K562 (cell line): ENCODE data around the gene PIGQ. TPM values are rescaled to one million over a fixed set of nuclear protein-coding genes. Genes with fewer than 3 reads are reported as not detected.

Experiments
- ASH1L ChIP-seq: fragments of 450-650 bp; IDR thresholded peaks from 2 replicates; pipeline ENCODE4 v1.6.1; 2018; ENCODE audit warnings: borderline replicate concordance, mild to moderate bottlenecking, low read depth; ENCODE audit not compliant: partially characterized antibody
- CHD2 ChIP-seq: IDR thresholded peaks from 2 replicates; pipeline ENCODE4 v1.6.1; 2011; ENCODE audit warnings: low read depth, low read length
- CXXC5 ChIP-seq: fragments of 250-450 bp; sonication (Bioruptor Pico); IDR thresholded peaks from 2 replicates; pipeline ENCODE4 v1.8.0; 2022; ENCODE audit warnings: inconsistent platforms, mild to moderate bottlenecking, moderate library complexity
- EGR1 ChIP-seq: fragments of 450-650 bp; conservative IDR thresholded peaks from 2 replicates; pipeline ENCODE4 v1.6.1; 2017; ENCODE audit warnings: mild to moderate bottlenecking
- ELF2 ChIP-seq: fragments of 250-450 bp; sonication (Bioruptor Pico); IDR thresholded peaks from 2 replicates; pipeline ENCODE4 v1.5.0; 2021; ENCODE audit warnings: mild to moderate bottlenecking
- ELF4 ChIP-seq: fragments of 450-650 bp; formaldehyde crosslinking; IDR thresholded peaks from 2 replicates; pipeline ENCODE4 v1.4.0; 2022; ENCODE audit warnings: missing genetic modification characterization
- GABPA ChIP-seq: fragments of 200-800 bp; sonication (Bioruptor generic); conservative IDR thresholded peaks from 2 replicates; pipeline ENCODE4 v1.6.1; 2016; ENCODE audit warnings: low read depth, missing genetic modification characterization, missing compliant biosample characterization
- HNRNPLL ChIP-seq: fragments of 200-400 bp; formaldehyde crosslinking; IDR thresholded peaks from 2 replicates; pipeline ENCODE4 v1.6.1; 2017; ENCODE audit warnings: low read length, low read depth, mild to moderate bottlenecking; ENCODE audit not compliant: poor library complexity, severe bottlenecking
- MBD2 ChIP-seq: sonication (generic); IDR thresholded peaks from 2 replicates; pipeline ENCODE4 v1.6.1; 2016; ENCODE audit warnings: low read depth, borderline replicate concordance
- MYC ChIP-seq, 2 experiments: fragments of 250-450 bp in 1 of 2; sonication (Bioruptor Pico) in 1 of 2; IDR thresholded peaks; 2 replicates each; pipeline versions ENCODE4 v1.5.1 to v1.6.1; 2012 to 2021; ENCODE audit warnings: low read depth in 2 of 2, borderline replicate concordance in 1 of 2, improper control_type of control experiment in 1 of 2, low read length in 1 of 2, mild to moderate bottlenecking in 1 of 2, moderate library complexity in 1 of 2
- NFYB ChIP-seq: IDR thresholded peaks from 2 replicates; pipeline ENCODE4 v1.6.1; 2011; ENCODE audit warnings: mild to moderate bottlenecking, moderate library complexity; ENCODE audit not compliant: insufficient read length; ENCODE audit errors: extremely low read depth
- PHF8 ChIP-seq: fragments of 200-600 bp; sonication (generic); IDR thresholded peaks from 2 replicates; pipeline ENCODE4 v1.6.1; 2012; ENCODE audit warnings: mixed run types, mild to moderate bottlenecking, inconsistent platforms, low read length, moderate library complexity, borderline replicate concordance
- POLR2A ChIP-seq: fragments of 450-650 bp; conservative IDR thresholded peaks from 2 replicates; pipeline ENCODE4 v1.6.1; 2016
- POLR2AphosphoS2 ChIP-seq: IDR thresholded peaks from 2 replicates; pipeline ENCODE4 v1.6.1; 2012; ENCODE audit warnings: low read length, improper control_type of control experiment
- PURB ChIP-seq: sonication (generic); formaldehyde crosslinking; IDR thresholded peaks from 2 replicates; pipeline ENCODE4 v1.9.0; 2021; ENCODE audit warnings: low read depth, mild to moderate bottlenecking, missing genetic modification reagents
- RB1 ChIP-seq: fragments of 450-650 bp; IDR thresholded peaks from 2 replicates; pipeline ENCODE4 v1.6.1; 2017; ENCODE audit warnings: low read depth, mild to moderate bottlenecking
- RBM25 ChIP-seq: fragments of 200-400 bp; formaldehyde crosslinking; IDR thresholded peaks from 2 replicates; pipeline ENCODE4 v1.6.1; 2018; ENCODE audit warnings: low read length, low read depth, moderate library complexity; ENCODE audit not compliant: severe bottlenecking
- SNRNP70 ChIP-seq: fragments of 200-400 bp; formaldehyde crosslinking; optimal IDR thresholded peaks from 2 replicates; pipeline ENCODE3; 2017; ENCODE audit warnings: low read depth, low read length
- SP1 ChIP-seq: sonication (generic); formaldehyde crosslinking; IDR thresholded peaks from 2 replicates; pipeline ENCODE4 v1.8.1; 2022; ENCODE audit warnings: mild to moderate bottlenecking, missing genetic modification reagents
- SP2 ChIP-seq: IDR thresholded peaks from 2 replicates; pipeline ENCODE4 v1.6.1; 2011; ENCODE audit warnings: mild to moderate bottlenecking, low read depth, low read length, moderate library complexity; ENCODE audit not compliant: poor library complexity, severe bottlenecking; ENCODE audit errors: extremely low read depth
- ZBTB7A ChIP-seq: IDR thresholded peaks from 2 replicates; pipeline ENCODE4 v1.6.1; 2011; ENCODE audit warnings: low read depth, mild to moderate bottlenecking, low read length, moderate library complexity, borderline replicate concordance; ENCODE audit not compliant: control insufficient read depth
- polyA plus RNA-seq, 8 experiments: library from polyadenylated mRNA; depleted of rRNA in 4 of 8; stranded (reverse) in 5 of 8; unstranded in 3 of 8; fragments of >200 nt; fragmentation: Nextera tagmentation in 2 of 8; fragmentation: Illumina TruSeq in 1 of 8; extraction: Ambion mirVana in 2 of 8; extraction: Trizol in 1 of 8; gene quantifications; 2 replicates each; pipeline versions ENCODE4 v1.2.1 to v1.2.3, GENCODE V29; 2011 to 2014; ENCODE audit warnings: inconsistent platforms in 1 of 8, missing spikeins in 1 of 8
- total RNA-seq, 7 experiments: library from RNA; depleted of rRNA in 6 of 7; stranded (reverse); fragments of >200 nt in 6 of 7; fragmentation: Illumina TruSeq in 2 of 7; extraction: Trizol in 2 of 7; gene quantifications; 2 replicates each; pipeline versions ENCODE4 v1.2.1 to v1.2.3, GENCODE V29; 2011 to 2021; ENCODE audit warnings: low replicate concordance in 1 of 7
- TF ChIP-seq, protein P1 (sequence below): fragments of 450-650 bp; IDR thresholded peaks from 2 replicates; pipeline ENCODE4 v1.6.1; 2018; ENCODE audit not compliant: partially characterized antibody

Gene PIGQ
- total and polyA plus RNA-seq, 9 of the 15 experiments (the other 6 are each of a cell fraction or from before 2014, with no cell fraction given) = 0.20 to 49.6 (median 11.7) TPM

DNA sequence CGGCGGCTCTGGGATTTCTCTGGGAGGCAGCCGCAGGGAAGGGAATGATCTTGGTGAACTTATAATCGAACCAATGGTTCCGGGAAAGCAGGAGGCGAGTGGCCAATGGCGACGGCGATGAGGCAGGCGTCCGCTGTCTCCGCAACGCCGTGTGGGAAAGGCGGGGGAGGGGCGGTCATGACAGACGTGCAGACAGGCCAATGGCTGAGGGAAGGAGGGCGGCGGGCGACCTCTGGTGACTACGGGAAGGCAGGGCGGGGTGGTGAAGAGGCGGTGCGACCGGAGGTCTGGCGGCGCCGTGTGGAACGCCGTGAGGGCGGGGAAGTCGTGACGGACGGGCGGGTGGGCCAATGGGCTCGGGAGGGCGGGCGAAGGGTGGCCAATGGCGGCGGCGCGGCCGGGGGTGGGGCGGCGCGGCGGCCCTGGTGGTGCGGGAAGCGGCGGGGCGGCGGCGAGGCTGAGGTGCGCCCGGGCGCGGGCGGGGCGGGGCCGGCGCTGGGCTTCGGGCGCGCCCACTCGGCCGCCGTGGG is 20.0 kb downstream of the PIGQ start, which contains the start of gene RAB40C (continued):
- peak; percentile 1; the same call in 1 of the 2 replicates for TF ChIP-seq RB1
- TF ChIP-seq SP1 (CRISPR knock-in tag) = peak; percentile 87
- TF ChIP-seq ASH1L = peak; percentile 82
- TF ChIP-seq POLR2A = peak; percentile 55; the same call in 1 of the 2 replicates
- peak; percentile 63; the same call in 1 of the 2 replicates for TF ChIP-seq GABPA (tag)
- peak; percentile 83 for TF ChIP-seq HNRNPLL
- no peak for TF ChIP-seq SNRNP70
- peak; percentile 92 for TF ChIP-seq NFYB
- TF ChIP-seq MBD2 = peak; percentile 93
- peak; percentile 29; the same call in 1 of the 2 replicates for TF ChIP-seq ZBTB7A
- TF ChIP-seq PURB (CRISPR knock-in tag) = no peak
- TF ChIP-seq RBM25 = peak; percentile 98
- peak; percentile 87 for TF ChIP-seq CHD2
- TF ChIP-seq, protein P1, sequence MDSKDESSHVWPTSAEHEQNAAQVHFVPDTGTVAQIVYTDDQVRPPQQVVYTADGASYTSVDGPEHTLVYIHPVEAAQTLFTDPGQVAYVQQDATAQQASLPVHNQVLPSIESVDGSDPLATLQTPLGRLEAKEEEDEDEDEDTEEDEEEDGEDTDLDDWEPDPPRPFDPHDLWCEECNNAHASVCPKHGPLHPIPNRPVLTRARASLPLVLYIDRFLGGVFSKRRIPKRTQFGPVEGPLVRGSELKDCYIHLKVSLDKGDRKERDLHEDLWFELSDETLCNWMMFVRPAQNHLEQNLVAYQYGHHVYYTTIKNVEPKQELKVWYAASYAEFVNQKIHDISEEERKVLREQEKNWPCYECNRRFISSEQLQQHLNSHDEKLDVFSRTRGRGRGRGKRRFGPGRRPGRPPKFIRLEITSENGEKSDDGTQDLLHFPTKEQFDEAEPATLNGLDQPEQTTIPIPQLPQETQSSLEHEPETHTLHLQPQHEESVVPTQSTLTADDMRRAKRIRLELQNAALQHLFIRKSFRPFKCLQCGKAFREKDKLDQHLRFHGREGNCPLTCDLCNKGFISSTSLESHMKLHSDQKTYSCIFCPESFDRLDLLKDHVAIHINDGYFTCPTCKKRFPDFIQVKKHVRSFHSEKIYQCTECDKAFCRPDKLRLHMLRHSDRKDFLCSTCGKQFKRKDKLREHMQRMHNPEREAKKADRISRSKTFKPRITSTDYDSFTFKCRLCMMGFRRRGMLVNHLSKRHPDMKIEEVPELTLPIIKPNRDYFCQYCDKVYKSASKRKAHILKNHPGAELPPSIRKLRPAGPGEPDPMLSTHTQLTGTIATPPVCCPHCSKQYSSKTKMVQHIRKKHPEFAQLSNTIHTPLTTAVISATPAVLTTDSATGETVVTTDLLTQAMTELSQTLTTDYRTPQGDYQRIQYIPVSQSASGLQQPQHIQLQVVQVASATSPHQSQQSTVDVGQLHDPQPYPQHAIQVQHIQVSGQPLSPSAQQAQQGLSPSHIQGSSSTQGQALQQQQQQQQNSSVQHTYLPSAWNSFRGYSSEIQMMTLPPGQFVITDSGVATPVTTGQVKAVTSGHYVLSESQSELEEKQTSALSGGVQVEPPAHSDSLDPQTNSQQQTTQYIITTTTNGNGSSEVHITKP = peak; percentile 81
- TF ChIP-seq SP2 = peak; percentile 80
- TF ChIP-seq ELF4 = peak; percentile 43; the same call in 1 of the 2 replicates
- TF ChIP-seq ELF2 (CRISPR knock-in tag) = no peak
- TF ChIP-seq PHF8 = no peak
- TF ChIP-seq MYC (IDR thresholded peaks at IDR 0.05; ENCODE audit: low read depth, low read length) = 0 out of 2 replicates have a peak, but pooled peaks have one; percentile 30
- 0 out of 2 replicates have a peak, but pooled peaks have one; percentile 10 for TF ChIP-seq MYC (CRISPR knock-in tag; IDR thresholded peaks at IDR 0.05; ENCODE audit: borderline replicate concordance, low read depth)
- peak; percentile 89 for TF ChIP-seq CXXC5 (CRISPR knock-in tag)
- peak; percentile 93 for TF ChIP-seq EGR1
- TF ChIP-seq POLR2AphosphoS2 = no peak
